NB4 (cell line): Measurements from ENCODE around the gene FANCE.

ENCODE experiments used
- MYC ChIP-seq: IDR thresholded peaks from 2 replicates; pipeline ENCODE4 v1.6.1; 2011; ENCODE audit warnings: low read depth, low read length
- POLR2A ChIP-seq: IDR thresholded peaks from 2 replicates; pipeline ENCODE4 v1.6.1; 2011; ENCODE audit warnings: mild to moderate bottlenecking; ENCODE audit not compliant: insufficient read length; ENCODE audit errors: extremely low read depth
- TF ChIP-seq, protein P1 (sequence below): IDR thresholded peaks from one replicate; pipeline ENCODE4 v1.5.1; 2012; ENCODE audit warnings: low read depth, low read length
- TF ChIP-seq, protein P2 (sequence below): IDR thresholded peaks from 2 replicates; pipeline ENCODE4 v1.6.1; 2011; ENCODE audit warnings: low read depth, low read length

DNA sequence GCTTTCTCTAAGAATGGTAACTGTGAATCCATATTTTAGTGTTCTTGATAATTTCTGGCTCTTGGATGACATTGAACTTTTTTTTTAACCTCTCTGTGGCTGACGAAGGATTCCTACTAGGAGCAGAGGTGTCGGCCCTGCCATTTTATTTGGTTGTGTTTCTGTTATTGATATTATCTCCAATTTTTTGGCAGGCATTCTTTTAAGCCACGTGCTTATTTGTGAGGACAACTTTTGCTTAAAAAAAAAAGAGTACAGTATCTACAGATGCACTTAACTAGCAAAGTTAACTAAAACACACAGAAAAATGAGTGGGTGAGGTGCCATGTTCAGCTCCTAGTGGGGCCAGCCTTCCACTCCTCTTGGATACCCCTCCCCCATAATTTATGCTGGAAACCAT lies 1.1 kb downstream of the FANCE start:
- TF ChIP-seq, protein P1, sequence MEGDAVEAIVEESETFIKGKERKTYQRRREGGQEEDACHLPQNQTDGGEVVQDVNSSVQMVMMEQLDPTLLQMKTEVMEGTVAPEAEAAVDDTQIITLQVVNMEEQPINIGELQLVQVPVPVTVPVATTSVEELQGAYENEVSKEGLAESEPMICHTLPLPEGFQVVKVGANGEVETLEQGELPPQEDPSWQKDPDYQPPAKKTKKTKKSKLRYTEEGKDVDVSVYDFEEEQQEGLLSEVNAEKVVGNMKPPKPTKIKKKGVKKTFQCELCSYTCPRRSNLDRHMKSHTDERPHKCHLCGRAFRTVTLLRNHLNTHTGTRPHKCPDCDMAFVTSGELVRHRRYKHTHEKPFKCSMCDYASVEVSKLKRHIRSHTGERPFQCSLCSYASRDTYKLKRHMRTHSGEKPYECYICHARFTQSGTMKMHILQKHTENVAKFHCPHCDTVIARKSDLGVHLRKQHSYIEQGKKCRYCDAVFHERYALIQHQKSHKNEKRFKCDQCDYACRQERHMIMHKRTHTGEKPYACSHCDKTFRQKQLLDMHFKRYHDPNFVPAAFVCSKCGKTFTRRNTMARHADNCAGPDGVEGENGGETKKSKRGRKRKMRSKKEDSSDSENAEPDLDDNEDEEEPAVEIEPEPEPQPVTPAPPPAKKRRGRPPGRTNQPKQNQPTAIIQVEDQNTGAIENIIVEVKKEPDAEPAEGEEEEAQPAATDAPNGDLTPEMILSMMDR = no peak
- TF ChIP-seq, protein P2, sequence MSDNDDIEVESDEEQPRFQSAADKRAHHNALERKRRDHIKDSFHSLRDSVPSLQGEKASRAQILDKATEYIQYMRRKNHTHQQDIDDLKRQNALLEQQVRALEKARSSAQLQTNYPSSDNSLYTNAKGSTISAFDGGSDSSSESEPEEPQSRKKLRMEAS = no peak; the same call in 1 of the 2 replicates
- TF ChIP-seq POLR2A (no peak), MYC (no peak)
